Esophagus squamous epithelium (tissue), 5 donors: ENCODE results near the gene MDM1. TPM values are rescaled to one million over a fixed set of nuclear protein-coding genes. Genes with fewer than 3 reads are reported as not detected.

Experiments
- DNase-seq: peaks from one replicate; lab custom pipeline; 2025; lab: John Stamatoyannopoulos, UW
- H3K27ac ChIP-seq, 4 donors: fragments of 200-600 bp; sonication (generic); one replicate each; pipeline ENCODE4 v1.5.1; 2016 to 2019; ENCODE audit warnings: mild to moderate bottlenecking in 1 of 4
- H3K27me3 ChIP-seq, 4 donors: fragments of 200-600 bp; sonication (generic); 1 replicate in 3 of 4; 2 replicates in 1 of 4; pipeline versions ENCODE4 v1.5.1 to v1.6.0; 2017 to 2021; ENCODE audit warnings: antibody characterized with exemption in 1 of 4
- H3K36me3 ChIP-seq, 3 donors: fragments of 200-600 bp; sonication (generic); one replicate each; pipeline ENCODE4 v1.5.1; 2016 to 2019
- H3K4me1 ChIP-seq, 3 donors: fragments of 200-600 bp; sonication (generic); one replicate each; pipeline ENCODE4 v1.5.1; 2017 to 2019
- H3K4me3 ChIP-seq, 4 donors: fragments of 200-600 bp; sonication (generic); 1 replicate in 3 of 4; 2 replicates in 1 of 4; pipeline ENCODE4 v1.5.1; 2016 to 2019; ENCODE audit warnings: mild to moderate bottlenecking in 2 of 4, moderate library complexity in 1 of 4
- H3K9me3 ChIP-seq, 3 donors: fragments of 200-600 bp; sonication (generic); one replicate each; pipeline ENCODE4 v1.5.1; 2016 to 2019
- CTCF ChIP-seq, 6 experiments: fragments of 450-650 bp in 4 of 6; fragments of 200-600 bp in 2 of 6; sonication (generic) in 2 of 6; IDR thresholded peaks; one replicate each; pipeline ENCODE4 v1.5.1; 2016 to 2019; ENCODE audit warnings: antibody characterized with exemption in 6 of 6, mild to moderate bottlenecking in 4 of 6, moderate library complexity in 4 of 6
- POLR2A ChIP-seq, 4 donors: fragments of 450-650 bp; IDR thresholded peaks; one replicate each; pipeline ENCODE4 v1.6.1; 2017; ENCODE audit warnings: antibody characterized with exemption in 4 of 4, mild to moderate bottlenecking in 4 of 4, moderate library complexity in 3 of 4
- WGBS, 2 donors: methylation state at CpG; one replicate each; pipeline ENCODE4 v1.1.5; 2018; 5-methylcytosine and 5-hydroxymethylcytosine counted together
- intact Hi-C: fragments of 100-400 bp; cut with DNase I; formaldehyde crosslinking; loops from one replicate; pipeline ENCODE4 v1.15.0; 2022
- total RNA-seq, 4 donors: library from RNA; depleted of rRNA; stranded (reverse); fragments of >200 nt; gene quantifications; one replicate each; pipeline ENCODE4 v1.1.0, GENCODE V29; 2016
- donor health status: DM: yes; HTN: yes; CAD: no.

Gene MDM1
- 10 to 100 TPM in 2 of 4 donors, 1 to 10 TPM in 2; 8.0 to 14.1 (median 10.5) TPM for total RNA-seq

GRCh38 chr12:68331869-68332727, at the start of gene MDM1:
MDM1 (minus strand) TSS chr12:68332362; CDS start chr12:68332245, 117 bp downstream.
- H3K4me3 ChIP-seq, result peak within 1 kb of the TSS; percentile 77 to 85 (median 80)
- no peaks in the 10 kb centered on the region for H3K9me3 ChIP-seq
- WGBS, 2 donors, result 0 to 4% methylated on average over 2 to 16 of the region's 59 CpGs
- peak; percentile 85 for DNase-seq
- intact Hi-C loops, result no loop called here
- peaks cover 4 to 50% (median 12%) of the 10 kb centered on the region in 3 donors for H3K4me1 ChIP-seq
- H3K36me3 ChIP-seq, result peaks cover 0 to 14% (median 0%) of the 10 kb centered on the region in 3 donors
- peak within 1 kb of the TSS; percentile 55 to 87 (median 70) for H3K27ac ChIP-seq
- no peak for TF ChIP-seq CTCF (IDR thresholded peaks at IDR 0.05)
- peak in 2 of 4 donors; percentile 30 to 63 for TF ChIP-seq POLR2A (IDR thresholded peaks at IDR 0.05)
- H3K27me3 ChIP-seq, result no peaks in the 10 kb centered on the region

- Histone ChIP-seq H3K27me3 (peaks cover 0 to 2% (median 0%) of the 10 kb centered on the region in 4 donors), H3K9me3 (no peaks in the 10 kb centered on the region), H3K4me1 (peaks cover 5 to 17% (median 9%) of the 10 kb centered on the region in 3 donors), H3K4me3 (no peak overlapping the region), H3K27ac (no peak overlapping the region), H3K36me3 (no peaks in the 10 kb centered on the region)
- intact Hi-C loops, result no loop called here
- DNase-seq, result no peak
- 81% methylated on average over 6 of the region's 6 CpGs for WGBS, 2 donors
- TF ChIP-seq POLR2A (IDR thresholded peaks at IDR 0.05) (no peak), CTCF (IDR thresholded peaks at IDR 0.05) (no peak)
Measured at GRCh38 chr12:68381476-68382219, 49.5 kb upstream of the MDM1 start.

GRCh38 chr12:68378872-68379606, 46.9 kb upstream of the MDM1 start:
- no peak overlapping the region for H3K4me3 ChIP-seq
- H3K9me3 ChIP-seq, result no peaks in the 10 kb centered on the region
- H3K27ac ChIP-seq, result no peak overlapping the region
- H3K36me3 ChIP-seq, result no peaks in the 10 kb centered on the region
- H3K4me1 ChIP-seq, result peaks cover 5 to 28% (median 9%) of the 10 kb centered on the region in 3 donors
- TF ChIP-seq CTCF (IDR thresholded peaks at IDR 0.05) (no peak), POLR2A (IDR thresholded peaks at IDR 0.05) (no peak)
- WGBS, 2 donors, result 28 to 49% methylated on average over 5 of the region's 5 CpGs
- no peak for DNase-seq
- H3K27me3 ChIP-seq, result no peaks in the 10 kb centered on the region
- intact Hi-C loops, result no loop called here

GRCh38 chr12:68377881-68378280, 45.7 kb upstream of the MDM1 start:
- H3K27me3 ChIP-seq, result no peaks in the 10 kb centered on the region
- no peaks in the 10 kb centered on the region for H3K36me3 ChIP-seq
- peaks cover 5 to 29% (median 9%) of the 10 kb centered on the region in 3 donors for H3K4me1 ChIP-seq
- WGBS, 2 donors, result 75 to 94% methylated on average over 3 of the region's 3 CpGs
- intact Hi-C loops, result no loop called here
- TF ChIP-seq CTCF (IDR thresholded peaks at IDR 0.05), result no peak
- H3K9me3 ChIP-seq, result no peaks in the 10 kb centered on the region
- no peak for DNase-seq
- H3K4me3 ChIP-seq, result no peak overlapping the region
- no peak overlapping the region for H3K27ac ChIP-seq
